G401 (cell line): ENCODE data around the gene F13A1. TPM values are rescaled to one million over a fixed set of nuclear protein-coding genes. Genes with fewer than 3 reads are reported as not detected.
"Not testable (repeated sequence)": the region's sequence is repeated elsewhere in the genome, so short reads cannot be mapped to it uniquely, and the experiment has no call there.

ENCODE experiments used
- DNase-seq: peaks from one replicate; pipeline ENCODE4 v3.0.0-alpha.2; 2015; ENCODE audit warnings: low spot score
- in situ Hi-C: cut with HindIII; loops from 2 replicates; pipeline ENCODE4 v1.10.0; 2016; ENCODE audit warnings: low sequenced_read_pairs, mixed read lengths
- total RNA-seq: library from RNA; depleted of rRNA; stranded (reverse); fragments of >200 nt; shearing (Covaris generic); gene quantifications from 2 replicates; pipeline ENCODE4 v1.2.3, GENCODE V29; 2014

Gene F13A1
- total RNA-seq, 1 experiment from 2014 or later, result not detected

DNA sequence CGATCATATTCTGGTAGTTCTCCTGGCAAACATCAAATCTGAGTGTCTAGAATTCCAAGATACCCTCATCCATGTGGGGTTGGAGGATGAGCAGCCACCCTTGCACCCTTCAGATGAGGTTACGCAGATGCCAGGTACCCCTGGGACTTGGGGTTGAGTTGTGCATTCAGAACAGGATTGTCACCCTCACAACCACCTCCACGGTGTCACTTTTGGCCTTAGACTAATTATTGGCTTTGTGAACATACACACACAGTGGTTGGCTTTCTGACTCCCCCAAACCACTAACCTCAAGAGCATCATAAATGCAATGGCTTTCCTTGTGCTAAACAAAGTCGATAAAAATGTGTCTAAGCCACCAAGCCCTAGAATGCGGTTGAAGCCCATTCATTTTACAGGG is 2.9 kb upstream of the F13A1 start:
- no peak for DNase-seq
- in situ Hi-C loops, result no loop called here

DNA sequence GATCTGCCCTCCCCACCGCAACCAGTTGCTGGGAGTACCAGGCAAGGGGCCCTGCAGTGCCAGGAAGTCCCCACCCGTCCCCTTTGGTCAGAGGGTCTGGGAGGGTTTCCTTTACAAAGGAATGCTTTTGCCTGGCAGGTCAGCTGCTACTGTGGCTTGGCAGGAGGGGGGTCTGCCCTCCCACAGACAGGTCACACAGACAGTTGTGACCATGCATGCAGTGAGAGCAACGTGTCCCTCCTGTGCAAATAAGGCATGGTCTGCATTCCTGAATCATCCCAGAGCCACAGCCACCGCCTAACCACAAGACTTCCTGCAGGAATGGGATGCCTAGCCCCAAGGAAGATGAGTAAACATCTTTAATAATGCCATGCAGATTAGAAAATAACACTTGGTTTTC is 439 bp upstream of the F13A1 start:
- no peak for DNase-seq
- in situ Hi-C loops, result no loop called here

DNA sequence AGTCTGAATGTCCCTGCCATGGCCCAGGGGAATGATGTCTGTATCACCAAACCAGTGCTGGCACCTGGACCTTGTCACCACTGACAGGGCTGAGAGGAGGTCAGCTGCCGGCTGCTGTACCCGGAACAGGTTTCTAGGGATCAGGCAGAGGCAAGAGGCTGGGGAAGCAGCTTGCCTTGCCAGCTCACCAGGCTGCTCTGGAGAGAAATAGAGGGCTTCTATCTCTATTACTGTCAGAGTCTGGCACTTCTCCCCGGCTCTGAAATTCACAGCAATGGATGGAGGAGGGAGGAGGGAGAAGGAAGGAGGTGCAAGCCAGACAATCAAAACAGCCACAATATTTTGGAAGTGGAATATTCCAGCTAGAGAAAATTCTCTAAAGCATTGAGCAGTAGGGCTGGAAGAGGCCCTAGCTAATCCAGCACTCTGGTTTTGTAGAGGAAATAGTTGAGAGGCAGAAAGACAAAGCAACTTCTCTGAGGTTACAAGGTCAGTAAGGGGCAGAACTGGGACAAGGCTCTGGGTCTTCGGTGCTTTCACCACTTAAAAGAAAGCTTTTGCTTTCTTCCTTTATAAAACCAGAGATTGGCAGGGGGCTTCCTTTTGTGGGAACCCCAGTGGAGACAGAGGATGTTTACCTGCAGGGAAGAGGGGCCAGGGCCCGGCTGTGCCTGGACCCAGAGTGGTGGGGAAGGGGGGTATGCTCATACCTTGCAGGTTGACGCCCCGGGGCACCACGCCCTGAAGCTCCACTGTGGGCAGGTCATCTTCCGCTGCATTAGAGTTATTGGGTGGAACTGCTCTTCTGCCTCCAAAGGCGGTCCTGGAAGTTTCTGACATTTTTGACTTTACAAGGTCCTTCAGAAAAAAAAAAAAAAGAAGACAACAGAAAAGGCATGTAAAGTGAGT is 2.4 kb downstream of the F13A1 start:
- in situ Hi-C loops, result no loop called here
- peak; percentile 4 for DNase-seq

DNA sequence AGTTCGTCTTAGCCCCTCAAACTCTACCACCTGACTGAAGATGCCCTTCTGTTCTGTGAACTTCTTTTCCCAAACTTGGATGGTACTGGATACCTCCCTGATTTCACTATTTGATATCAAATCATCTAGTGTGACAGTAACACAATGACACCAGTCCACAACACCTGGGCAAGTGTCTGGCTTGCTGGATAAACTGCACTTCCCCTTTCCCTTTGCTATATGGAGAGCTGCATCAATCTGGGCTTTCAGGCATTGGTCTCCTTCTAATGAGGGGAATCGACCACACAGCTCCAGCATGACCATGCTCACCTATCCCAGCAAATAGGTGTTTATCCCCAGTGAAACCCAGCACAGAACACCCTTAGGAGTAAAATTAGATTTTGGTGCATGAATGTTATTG is 3.1 kb downstream of the F13A1 start:
- in situ Hi-C loops, result no loop called here
- DNase-seq, result no peak

DNA sequence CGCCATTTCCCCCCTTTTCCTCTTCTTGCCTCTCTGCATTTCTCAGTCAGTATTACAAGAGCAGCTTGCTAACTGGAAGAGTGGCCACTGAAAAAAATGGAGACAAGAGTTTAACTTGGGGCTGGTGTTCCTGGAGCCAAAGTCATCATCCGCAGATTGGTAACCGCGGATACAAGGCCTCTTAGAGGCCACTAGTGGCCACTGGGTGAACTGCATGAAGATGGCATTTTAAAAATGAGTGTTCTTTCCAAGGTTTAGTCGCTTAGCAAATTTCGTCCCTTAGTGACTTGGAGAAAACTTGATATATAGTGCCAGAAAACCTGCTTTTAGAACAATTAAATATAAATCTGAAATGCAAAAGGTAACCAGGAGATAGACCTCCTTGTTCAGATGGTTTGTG is 4.8 kb downstream of the F13A1 start:
- in situ Hi-C loops, result no loop called here

DNA sequence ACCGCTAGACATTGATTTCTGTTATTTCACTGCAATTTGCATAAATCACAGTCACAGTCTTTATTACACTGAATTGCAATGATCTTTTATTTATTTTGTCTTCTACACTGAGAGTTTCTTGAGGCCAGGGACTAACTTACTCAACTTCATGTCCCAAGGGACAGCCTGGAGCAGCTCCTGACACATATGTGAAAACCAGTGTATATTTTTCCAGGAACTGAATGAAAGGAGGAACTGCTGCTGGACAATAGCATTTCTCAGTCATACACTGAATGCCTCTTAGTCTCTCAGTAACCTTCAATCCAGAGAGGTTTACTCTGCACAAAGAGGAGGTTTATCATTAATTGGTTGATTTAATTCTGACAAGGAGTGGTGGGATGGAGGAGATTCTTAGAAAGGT is 5.9 kb downstream of the F13A1 start:
- no peak for DNase-seq
- in situ Hi-C loops, result no loop called here

More for the DNA sequence above, 4.8 kb downstream of the F13A1 start:
- DNase-seq, result peak; percentile 62

DNA sequence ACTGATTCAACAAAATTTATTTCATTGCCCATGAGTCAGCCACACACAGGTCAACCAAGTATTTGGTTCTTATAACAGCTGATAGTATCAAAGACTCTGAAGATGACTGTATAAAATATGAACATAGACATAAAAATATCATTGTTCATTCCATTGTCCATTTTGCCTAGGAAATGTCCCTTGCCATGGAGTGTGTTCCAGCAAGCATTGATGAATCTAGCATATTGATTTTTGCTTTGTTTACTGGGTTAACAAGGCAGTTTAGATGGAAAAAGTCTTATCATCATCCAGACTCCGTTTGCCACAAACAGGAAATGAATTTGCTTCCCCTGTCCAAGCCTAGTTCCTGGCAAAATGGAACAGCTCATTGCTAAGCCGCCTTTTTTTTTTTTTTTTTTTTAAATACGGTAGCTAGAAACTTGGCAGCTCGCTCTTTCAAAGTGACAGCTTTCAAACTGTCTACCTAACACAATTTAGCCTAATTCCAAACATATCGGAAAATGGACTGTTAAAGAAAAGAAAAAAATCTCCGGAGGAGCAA is 7.5 kb downstream of the F13A1 start:
- no peak for DNase-seq
- in situ Hi-C loops, result no loop called here

DNA sequence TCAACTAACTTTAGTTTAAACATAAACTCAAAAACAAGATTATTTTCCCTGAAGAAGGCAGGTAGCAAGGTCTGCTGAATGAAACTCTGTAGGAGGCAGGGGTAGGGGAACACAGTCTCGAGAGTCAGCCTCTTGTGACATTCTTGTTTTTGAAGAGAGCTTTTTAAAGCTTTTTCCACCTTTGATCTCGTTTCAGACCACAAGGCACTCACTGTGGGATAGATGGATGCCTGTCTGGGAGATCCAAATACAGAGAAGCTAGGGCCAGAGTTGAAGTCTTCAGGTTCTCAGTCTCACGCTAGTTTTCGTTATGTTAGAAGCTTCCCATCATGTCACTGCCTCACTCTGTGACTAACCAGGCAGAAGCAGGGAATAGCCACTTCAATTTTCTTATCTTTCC is 14.9 kb downstream of the F13A1 start:
- in situ Hi-C loops, result no loop called here
- DNase-seq, result no peak

DNA sequence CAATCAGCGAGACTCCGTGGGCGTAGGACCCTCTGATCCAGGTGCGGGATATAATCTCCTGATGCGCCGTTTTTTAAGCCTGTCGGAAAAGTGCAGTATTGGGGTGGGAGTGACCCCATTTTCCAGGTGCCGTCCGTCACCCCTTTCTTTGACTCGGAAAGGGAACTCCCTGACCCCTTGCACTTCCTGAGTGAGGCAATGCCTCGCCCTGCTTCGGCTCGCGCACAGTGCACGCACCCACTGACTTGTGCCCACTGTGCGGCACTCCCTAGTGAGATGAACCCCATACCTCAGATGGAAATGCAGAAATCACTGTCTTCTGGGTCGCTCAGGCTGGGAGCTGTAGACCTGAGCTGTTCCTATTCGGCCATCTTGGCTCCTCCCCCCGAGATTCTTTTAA is 20.1 kb downstream of the F13A1 start:
- in situ Hi-C loops, DNase-seq: not testable (repeated sequence)

DNA sequence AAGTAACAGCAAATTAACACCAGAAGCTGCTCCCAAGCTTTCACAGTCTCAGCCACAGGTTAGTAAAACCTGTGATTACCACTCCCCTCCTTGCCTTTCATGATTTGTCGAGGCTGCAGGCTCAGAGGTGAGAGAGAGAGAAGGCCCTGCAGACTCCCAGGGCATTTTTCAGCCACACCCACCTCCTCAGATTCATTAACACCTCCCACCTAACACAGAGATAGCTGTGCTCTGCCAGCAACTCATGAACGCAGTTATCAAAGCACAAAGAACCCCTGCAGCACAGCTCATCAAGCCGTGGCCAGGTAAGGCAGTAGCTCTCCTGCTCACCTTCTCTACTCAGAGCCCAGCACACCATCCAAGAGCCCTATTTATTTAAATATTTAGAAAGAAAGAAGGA is 27.1 kb downstream of the F13A1 start:
- no peak for DNase-seq
- in situ Hi-C loops, result no loop called here

DNA sequence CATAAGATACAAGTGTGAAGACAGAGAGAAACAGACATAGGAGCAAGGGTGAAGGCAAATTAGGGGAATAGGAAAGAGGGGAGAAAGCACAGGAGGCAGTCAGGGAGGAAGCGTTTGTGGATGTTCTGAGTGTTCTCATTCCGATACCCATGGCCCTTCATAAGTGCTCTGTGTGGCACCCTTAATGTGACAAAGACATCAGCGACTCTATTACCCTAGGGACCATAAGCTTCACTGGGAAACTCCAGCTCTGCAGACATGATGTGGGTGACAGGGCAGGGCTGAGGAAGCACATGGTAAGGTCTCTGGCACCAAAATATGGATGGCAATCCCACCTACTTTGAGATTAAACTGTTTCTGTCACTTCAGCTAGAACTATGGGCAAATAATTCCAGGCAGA is 33.0 kb downstream of the F13A1 start:
- DNase-seq, result no peak
- in situ Hi-C loops, result no loop called here

DNA sequence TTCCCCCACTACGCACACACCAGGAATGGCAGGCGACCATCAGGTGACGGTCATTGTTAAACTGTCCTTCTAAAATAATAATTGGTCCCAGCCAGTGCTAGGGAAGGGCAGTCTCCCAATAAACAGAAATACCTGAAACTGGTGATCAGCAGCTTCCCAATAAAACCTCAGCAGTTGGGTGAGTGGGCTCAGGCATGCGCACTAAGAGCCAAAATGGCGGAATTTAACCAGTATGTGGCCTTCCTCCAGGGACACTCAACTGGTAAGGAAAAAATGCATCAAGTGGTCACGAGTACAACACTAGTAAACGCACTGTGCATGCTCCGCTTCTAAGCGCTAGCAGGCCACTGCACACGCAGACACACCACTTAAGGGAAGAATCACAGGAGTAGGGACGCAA is 34.8 kb downstream of the F13A1 start:
- DNase-seq, result no peak
- in situ Hi-C loops, result no loop called here

DNA sequence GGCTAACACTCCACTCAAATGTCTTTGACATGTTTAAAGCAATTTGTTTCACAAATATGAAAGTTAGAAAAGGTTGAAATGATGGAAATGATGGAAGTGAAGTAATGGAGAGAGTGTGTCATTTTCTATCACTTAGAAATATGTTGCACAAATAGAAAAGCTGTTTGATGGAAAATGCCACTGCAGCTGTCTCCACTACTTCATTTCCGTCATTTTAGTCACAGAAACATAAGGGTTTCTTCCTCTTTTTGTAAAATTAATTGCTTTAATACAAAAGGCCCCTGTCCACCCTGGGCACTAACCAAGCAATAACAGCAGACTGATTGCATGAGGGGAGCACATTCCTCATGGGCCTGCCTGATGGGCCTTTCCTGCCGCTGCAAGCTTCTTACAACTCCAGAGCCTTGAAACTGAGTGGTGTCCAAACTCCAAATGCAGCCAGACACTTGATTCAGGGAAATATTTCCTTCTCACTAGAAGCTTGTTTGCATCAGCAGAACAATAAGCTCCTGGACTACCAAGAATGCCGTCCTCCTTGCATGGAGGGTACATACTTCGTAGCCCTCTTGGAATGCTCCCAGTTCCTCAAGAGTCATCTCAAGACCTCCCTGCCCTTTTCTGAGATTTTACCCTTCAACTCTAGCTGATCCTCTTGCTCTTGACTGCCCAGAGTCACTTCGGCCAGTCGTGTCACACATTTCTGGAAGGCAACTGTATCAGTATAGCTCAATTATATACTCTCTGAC is 36.1 kb downstream of the F13A1 start:
- in situ Hi-C loops, result no loop called here
- no peak for DNase-seq

DNA sequence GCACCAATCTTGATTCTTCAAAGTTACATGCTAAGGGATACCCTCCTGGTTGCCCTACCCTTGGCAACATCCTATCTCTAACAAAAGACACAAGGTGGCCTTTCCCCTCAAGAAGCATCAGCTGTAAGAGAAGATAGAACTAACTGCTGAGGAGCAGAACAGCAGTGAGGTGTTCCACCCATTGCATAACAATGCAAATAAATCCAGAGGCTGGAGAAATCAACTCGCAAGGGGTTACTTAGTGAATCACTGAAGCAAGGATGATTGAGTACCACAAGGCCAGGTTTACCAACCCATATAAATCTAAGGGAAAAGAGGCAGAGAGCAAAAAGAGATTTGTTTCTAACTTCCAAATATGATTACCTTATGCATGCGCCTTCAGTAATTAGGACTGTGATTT is 36.7 kb downstream of the F13A1 start:
- no peak for DNase-seq
- in situ Hi-C loops, result no loop called here

DNA sequence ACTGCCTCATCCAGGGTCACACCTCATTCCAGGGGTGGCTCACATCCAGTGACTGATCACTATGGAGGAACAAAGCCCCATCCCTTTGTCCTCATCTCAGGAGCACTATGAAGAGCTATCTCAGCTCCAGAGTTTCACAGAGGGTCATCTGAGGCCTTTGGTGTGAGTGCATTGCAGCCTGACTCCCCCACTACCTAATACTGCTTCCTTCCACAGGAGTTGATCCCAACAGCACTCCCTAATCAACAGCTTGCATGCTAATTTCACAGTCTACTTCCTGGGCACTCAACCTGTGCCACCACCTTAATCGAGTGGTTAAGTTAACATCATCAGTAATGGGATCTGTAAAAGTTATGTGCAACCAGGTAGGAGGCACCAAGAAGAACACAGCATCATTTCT is 37.7 kb downstream of the F13A1 start:
- no peak for DNase-seq
- in situ Hi-C loops, result no loop called here

DNA sequence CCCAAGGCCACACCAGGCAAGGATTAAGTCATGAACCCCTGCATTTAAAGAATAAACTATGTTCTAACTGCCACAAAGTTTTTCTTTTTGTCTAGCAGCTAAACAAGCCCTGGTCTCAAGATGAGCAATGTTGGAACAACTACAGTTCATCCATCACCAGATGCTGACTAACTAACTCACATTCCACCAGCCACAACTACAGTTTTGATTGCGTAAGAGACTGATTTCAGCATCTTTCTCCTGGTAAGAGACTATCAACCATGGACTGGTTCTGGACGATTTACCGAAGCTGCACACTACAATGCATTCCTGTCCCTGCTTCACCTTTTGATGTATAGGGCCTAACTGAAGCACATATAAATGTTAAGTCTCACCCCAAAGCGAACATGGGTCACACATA is 43.0 kb downstream of the F13A1 start:
- in situ Hi-C loops, result no loop called here

DNA sequence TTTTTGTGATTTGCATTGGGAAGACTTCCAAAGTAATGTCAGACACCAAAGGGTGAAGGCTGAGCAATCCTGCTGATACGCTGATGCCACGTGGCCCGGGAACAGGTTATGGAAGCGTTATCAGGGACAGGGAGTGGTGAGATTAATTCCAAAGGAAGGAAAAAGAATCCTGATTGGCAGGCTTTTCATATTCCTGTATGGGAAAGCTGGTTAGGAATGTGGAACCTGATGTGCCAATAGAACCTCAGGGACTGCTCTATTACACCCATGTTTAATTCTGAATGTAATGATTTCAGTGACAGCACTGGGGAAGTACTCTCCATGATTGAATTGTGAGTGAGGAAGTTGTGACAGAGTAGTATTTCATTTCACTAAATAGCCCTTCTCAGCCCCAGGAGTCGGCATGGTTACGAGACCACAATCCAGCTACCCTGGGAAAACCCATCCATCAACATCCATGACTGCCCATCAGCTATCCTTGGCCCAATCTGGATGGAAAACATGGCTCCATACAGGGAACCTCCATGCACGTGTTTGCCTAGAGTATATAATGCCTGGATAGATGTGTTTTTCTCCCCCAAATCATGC is 49.4 kb downstream of the F13A1 start:
- DNase-seq, result no peak
- in situ Hi-C loops, result no loop called here

More for the DNA sequence above, 43.0 kb downstream of the F13A1 start:
- no peak for DNase-seq

DNA sequence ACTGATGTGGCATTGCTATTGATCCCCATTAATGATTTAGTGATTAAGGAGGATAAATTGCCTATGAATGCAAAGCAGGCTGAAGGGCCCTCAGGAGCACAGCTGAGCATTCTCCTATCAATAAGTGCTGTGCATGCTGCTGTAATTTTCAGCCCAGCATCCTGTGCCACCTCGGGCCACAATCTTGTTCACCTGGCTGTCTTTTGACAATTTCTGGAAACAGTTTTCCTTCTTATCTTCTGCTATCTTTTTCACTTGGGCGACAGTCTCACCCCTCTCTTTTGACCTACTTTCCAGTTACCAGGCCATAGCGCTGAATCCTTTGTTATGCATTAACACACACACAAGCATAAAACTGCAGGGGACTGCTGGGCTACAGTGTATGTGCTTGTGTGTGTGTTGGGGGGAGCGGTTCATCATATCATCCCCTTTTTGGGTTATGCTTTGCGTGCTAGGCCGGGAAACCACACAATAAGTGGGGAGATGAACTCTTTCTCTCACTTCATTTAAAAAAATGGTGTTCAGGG is 60.2 kb downstream of the F13A1 start:
- no peak for DNase-seq
- in situ Hi-C loops, result no loop called here

DNA sequence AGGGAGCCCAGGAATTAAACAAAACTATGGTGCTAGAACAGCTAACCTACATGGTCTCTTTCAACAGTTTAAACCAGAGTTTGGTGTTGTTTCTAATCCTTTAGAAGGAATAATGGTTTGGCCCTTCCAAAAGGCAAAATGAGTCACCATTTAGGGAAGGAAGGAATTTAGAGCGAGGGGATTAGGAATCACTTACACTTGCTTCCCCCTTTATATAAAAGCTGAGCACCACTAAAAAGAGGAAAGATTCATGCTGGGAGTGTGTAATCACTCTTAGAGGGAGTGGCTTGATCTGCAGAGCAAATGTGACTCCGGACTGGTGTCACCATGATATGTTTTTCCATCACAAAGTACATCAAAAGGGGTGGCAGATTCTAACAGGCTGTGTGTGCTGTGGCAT is 63.6 kb downstream of the F13A1 start:
- DNase-seq, result no peak
- in situ Hi-C loops, result no loop called here

DNA sequence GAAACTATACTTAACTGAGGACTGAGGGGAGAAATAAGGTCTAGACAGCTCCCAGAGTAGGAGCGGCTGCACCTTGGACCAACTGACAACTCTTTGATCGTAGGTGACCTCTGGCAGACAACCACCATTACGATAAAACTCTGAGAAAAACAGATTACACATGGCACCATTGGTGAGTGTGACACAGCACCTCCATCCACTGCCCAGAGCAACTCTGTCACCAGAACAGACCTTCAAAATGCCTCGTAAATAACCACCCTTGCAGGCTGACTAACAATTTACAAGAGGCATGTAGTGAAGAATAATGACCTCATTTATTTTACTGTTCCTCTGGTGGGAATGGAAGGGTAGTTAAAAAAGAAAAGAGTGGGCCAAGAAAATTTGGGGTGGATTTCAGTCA is 64.2 kb downstream of the F13A1 start:
- DNase-seq, result no peak
- in situ Hi-C loops, result no loop called here
